GM18498 (cell line): ENCODE measurements around the gene PDZK1IP1.
"Not testable (repeated sequence)": the region's sequence is repeated elsewhere in the genome, so short reads cannot be mapped to it uniquely, and the experiment has no call there.

Source experiments
- ATAC-seq: cut with Tn5 transposase; IDR thresholded peaks from one replicate; pipeline ENCODE4 v1.9.1; 2021; ENCODE audit warnings: mild to moderate bottlenecking, moderate library complexity; ENCODE audit not compliant: unreplicated experiment

Gene PDZK1IP1

GRCh38 chr1:47198214-47198613, 8.4 kb upstream of the PDZK1IP1 start:
- ATAC-seq: no peak

- no peak for ATAC-seq
These were observed 6.8 kb upstream of the PDZK1IP1 start for GRCh38 chr1:47196622-47197021.

- ATAC-seq: not testable (repeated sequence)
These were observed 6.1 kb upstream of the PDZK1IP1 start for GRCh38 chr1:47195981-47196380.

- no peak for ATAC-seq
These were observed 4.5 kb upstream of the PDZK1IP1 start for GRCh38 chr1:47194311-47194710.

- not testable (repeated sequence) for ATAC-seq
These were observed 3.7 kb upstream of the PDZK1IP1 start for GRCh38 chr1:47193496-47193895.

- peak; percentile 77 for ATAC-seq
These were observed 2.9 kb upstream of the PDZK1IP1 start for GRCh38 chr1:47192458-47193384.

- ATAC-seq: no peak
These were observed 2.2 kb upstream of the PDZK1IP1 start for GRCh38 chr1:47191940-47192457.

- ATAC-seq: no peak
These were observed 1.0 kb upstream of the PDZK1IP1 start for GRCh38 chr1:47190857-47191256.

- ATAC-seq: no peak
These were observed 646 bp upstream of the PDZK1IP1 start for GRCh38 chr1:47190509-47190855.

- no peak for ATAC-seq
These were observed 748 bp downstream of the PDZK1IP1 start for GRCh38 chr1:47188791-47189785.

GRCh38 chr1:47187926-47188250, 1.9 kb downstream of the PDZK1IP1 start:
- ATAC-seq: no peak

- no peak for ATAC-seq
These were observed 2.5 kb downstream of the PDZK1IP1 start for GRCh38 chr1:47187231-47187925.

- no peak for ATAC-seq
These were observed 3.3 kb downstream of the PDZK1IP1 start for GRCh38 chr1:47186267-47187185.

- ATAC-seq: no peak
These were observed 4.8 kb downstream of the PDZK1IP1 start for GRCh38 chr1:47184822-47185677.

- ATAC-seq: no peak
These were observed 5.6 kb downstream of the PDZK1IP1 start for GRCh38 chr1:47184090-47184821.

GRCh38 chr1:47183308-47184089, 6.3 kb downstream of the PDZK1IP1 start:
- no peak for ATAC-seq

GRCh38 chr1:47182676-47183235, 7.1 kb downstream of the PDZK1IP1 start:
- no peak for ATAC-seq
